ENCODE measurements around the gene LHPP.

GRCh38 chr10:124546055-124546369 lies 84.4 kb downstream of the LHPP start:
- TF ChIP-seq MAFK (IDR thresholded peaks at IDR 0.05; ENCODE audit: partially characterized antibody): no peak
- TF ChIP-seq GATA3 (IDR thresholded peaks at IDR 0.05; ENCODE audit: borderline replicate concordance): no peak
- TF ChIP-seq HDAC2 (IDR thresholded peaks at IDR 0.05): no peak
- TF ChIP-seq NFE2L2 (conservative IDR thresholded peaks at IDR 0.05; ENCODE audit: low read length): no peak
- TF ChIP-seq POLR2A (IDR thresholded peaks at IDR 0.05; ENCODE audit: low read length): no peak
- no peak for TF ChIP-seq RCOR1 (IDR thresholded peaks at IDR 0.05; ENCODE audit: low read depth, low read length)
- TF ChIP-seq CTCF (IDR thresholded peaks at IDR 0.05): no peak
- no peak for TF ChIP-seq HEYL (CRISPR knock-in tag; IDR thresholded peaks at IDR 0.05)
- no peak for TF ChIP-seq BHLHE40 (IDR thresholded peaks at IDR 0.05; ENCODE audit: low read depth, low read length)
- TF ChIP-seq CEBPB (IDR thresholded peaks at IDR 0.05): no peak
- TF ChIP-seq BCL3 (IDR thresholded peaks at IDR 0.05): no peak
- TF ChIP-seq ESRRA (IDR thresholded peaks at IDR 0.05; ENCODE audit: borderline replicate concordance, low read length): no peak
